ENCODE measurements around the gene FBXL17. TPM values are rescaled to one million over a fixed set of nuclear protein-coding genes. Genes with fewer than 3 reads are reported as not detected.

The FBXL17 gene
- total RNA-seq, 4 donors from 2014 or later: 10.7 to 31.6 (median 22.1) TPM

- peaks cover 0 to 11% (median 0%) of the 10 kb centered on the region in 4 donors for H3K9me3 ChIP-seq
- H3K36me3 ChIP-seq: no peaks in the 10 kb centered on the region
- H3K27me3 ChIP-seq: no peaks in the 10 kb centered on the region
- H3K27ac ChIP-seq: peak overlapping the region in 3 of 4 donors; percentile 99 to 100 (median 99)
- H3K4me1 ChIP-seq: peaks cover 0 to 28% (median 5%) of the 10 kb centered on the region in 4 donors
- no peak for DNase-seq
- TF ChIP-seq POLR2A (IDR thresholded peaks at IDR 0.05): no peak
- TF ChIP-seq CTCF (IDR thresholded peaks at IDR 0.05): no peak
- H3K4me3 ChIP-seq: peak overlapping the region; percentile 80 to 94 (median 86)
Observed at GRCh38 chr5:108379722-108380530, 2.0 kb downstream of the FBXL17 start.

- H3K27me3 ChIP-seq: no peaks in the 10 kb centered on the region
- no peak overlapping the region for H3K27ac ChIP-seq
- H3K36me3 ChIP-seq: no peaks in the 10 kb centered on the region
- no peak overlapping the region for H3K4me3 ChIP-seq
- DNase-seq: no peak
- H3K4me1 ChIP-seq: peaks cover 0 to 16% (median 5%) of the 10 kb centered on the region in 4 donors
- TF ChIP-seq CTCF (IDR thresholded peaks at IDR 0.05) (no peak), POLR2A (IDR thresholded peaks at IDR 0.05) (no peak)
- peaks cover 0 to 18% (median 0%) of the 10 kb centered on the region in 4 donors for H3K9me3 ChIP-seq
Observed at GRCh38 chr5:108375768-108376167, 6.1 kb downstream of the FBXL17 start.

- no peaks in the 10 kb centered on the region for H3K36me3 ChIP-seq
- H3K27ac ChIP-seq: no peak overlapping the region
- no peak overlapping the region for H3K4me3 ChIP-seq
- TF ChIP-seq CTCF (IDR thresholded peaks at IDR 0.05) (no peak), POLR2A (IDR thresholded peaks at IDR 0.05) (no peak)
- DNase-seq: no peak
- H3K27me3 ChIP-seq: no peaks in the 10 kb centered on the region
- peaks cover 0 to 18% (median 0%) of the 10 kb centered on the region in 4 donors for H3K9me3 ChIP-seq
- no peaks in the 10 kb centered on the region for H3K4me1 ChIP-seq
Observed at GRCh38 chr5:108373426-108373825, 8.5 kb downstream of the FBXL17 start.

- TF ChIP-seq POLR2A (IDR thresholded peaks at IDR 0.05) (no peak), CTCF (IDR thresholded peaks at IDR 0.05) (no peak)
- Histone ChIP-seq H3K27ac (no peak overlapping the region), H3K4me1 (no peaks in the 10 kb centered on the region), H3K27me3 (no peaks in the 10 kb centered on the region), H3K9me3 (peaks cover 0 to 18% (median 0%) of the 10 kb centered on the region in 4 donors), H3K4me3 (no peak overlapping the region), H3K36me3 (no peaks in the 10 kb centered on the region)
- DNase-seq: no peak
Observed at GRCh38 chr5:108372369-108372768, 9.5 kb downstream of the FBXL17 start.

- Histone ChIP-seq H3K9me3 (peaks cover 0 to 12% (median 0%) of the 10 kb centered on the region in 4 donors), H3K27me3 (no peaks in the 10 kb centered on the region), H3K4me3 (no peak overlapping the region), H3K36me3 (no peaks in the 10 kb centered on the region), H3K4me1 (no peaks in the 10 kb centered on the region), H3K27ac (no peak overlapping the region)
- TF ChIP-seq POLR2A (IDR thresholded peaks at IDR 0.05) (no peak), CTCF (IDR thresholded peaks at IDR 0.05) (no peak)
- DNase-seq: no peak
Observed at GRCh38 chr5:108371263-108371662, 10.6 kb downstream of the FBXL17 start.

All from Peyer's patch (tissue), 4 donors.